SH-SY5Y (cell line): ENCODE data around the gene TOM1.

Experiments
- GATA2 ChIP-seq: IDR thresholded peaks from 2 replicates; pipeline ENCODE4 v1.6.1; 2011; ENCODE audit warnings: mild to moderate bottlenecking, low read depth, low read length
- GATA3 ChIP-seq: IDR thresholded peaks from 2 replicates; pipeline ENCODE4 v1.6.1; 2011; ENCODE audit warnings: low read depth, mild to moderate bottlenecking, low read length, moderate library complexity

The TOM1 gene

DNA sequence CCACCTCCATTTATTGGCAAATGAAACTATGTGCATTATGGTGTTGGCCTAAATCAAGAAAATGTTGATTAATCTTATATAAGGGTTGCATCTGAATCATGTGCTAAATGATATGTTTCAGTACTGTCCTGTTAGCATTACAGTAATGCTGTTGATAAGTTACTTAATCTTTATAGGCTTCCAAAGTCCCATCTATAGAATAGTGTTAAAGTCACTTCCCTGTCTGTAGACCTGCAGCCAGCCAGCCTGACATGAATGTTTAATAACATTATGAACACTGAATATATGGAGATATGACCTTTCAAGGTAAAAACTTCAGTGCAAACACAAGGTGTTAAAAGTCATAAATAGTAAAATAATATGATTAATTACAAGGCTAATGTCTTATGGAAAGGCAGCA is 3.6 kb upstream of the TOM1 start:
- no peak for TF ChIP-seq GATA3

DNA sequence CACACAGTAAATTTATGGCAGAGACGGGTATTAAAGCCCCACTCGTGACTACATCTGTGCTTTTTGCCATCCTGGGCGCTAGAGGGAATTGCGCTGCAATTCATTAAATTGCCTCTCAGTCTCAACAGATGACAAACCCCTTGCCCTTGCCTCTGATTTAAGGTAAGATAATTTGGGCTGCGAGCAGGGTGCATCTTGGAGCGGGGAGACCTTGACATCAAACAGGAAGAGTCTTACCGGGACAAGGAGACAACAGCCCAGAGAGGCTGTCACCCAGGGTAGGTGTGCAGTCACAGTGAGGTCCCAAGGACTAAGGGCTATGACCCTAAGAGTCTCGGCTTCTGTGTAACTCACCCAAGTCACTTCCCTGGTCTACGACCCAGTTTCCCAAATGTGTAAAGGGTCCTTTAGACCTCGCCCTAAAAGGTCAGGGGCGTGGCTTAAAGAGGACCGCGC is 449 bp upstream of the TOM1 start:
- TF ChIP-seq GATA3 (no peak), GATA2 (peak; percentile 5)

DNA sequence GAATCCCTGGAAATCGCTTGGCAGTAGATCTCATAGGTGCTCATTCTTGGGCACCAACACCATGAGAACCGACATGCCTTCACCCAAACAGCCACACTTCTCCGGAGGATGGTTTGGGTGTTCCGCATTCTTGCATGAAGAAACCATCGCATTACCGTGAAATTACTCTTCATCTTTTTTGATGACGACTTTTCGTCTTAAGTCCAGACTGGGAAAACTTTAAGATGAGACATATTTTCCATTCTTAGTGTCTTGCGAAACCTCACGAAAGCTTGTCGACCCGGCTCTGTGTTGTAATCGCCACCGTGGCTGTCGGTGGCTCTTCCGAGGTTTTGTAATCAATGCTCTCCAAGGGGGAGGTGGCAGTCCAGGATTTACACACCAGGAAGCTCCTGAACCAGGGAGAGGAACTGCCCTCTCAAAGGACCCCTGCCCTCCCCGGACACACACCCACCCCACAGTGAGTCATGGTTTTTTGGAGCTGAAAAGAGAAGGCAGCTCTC is 1.7 kb downstream of the TOM1 start:
- TF ChIP-seq GATA2 (no peak), GATA3 (no peak)

DNA sequence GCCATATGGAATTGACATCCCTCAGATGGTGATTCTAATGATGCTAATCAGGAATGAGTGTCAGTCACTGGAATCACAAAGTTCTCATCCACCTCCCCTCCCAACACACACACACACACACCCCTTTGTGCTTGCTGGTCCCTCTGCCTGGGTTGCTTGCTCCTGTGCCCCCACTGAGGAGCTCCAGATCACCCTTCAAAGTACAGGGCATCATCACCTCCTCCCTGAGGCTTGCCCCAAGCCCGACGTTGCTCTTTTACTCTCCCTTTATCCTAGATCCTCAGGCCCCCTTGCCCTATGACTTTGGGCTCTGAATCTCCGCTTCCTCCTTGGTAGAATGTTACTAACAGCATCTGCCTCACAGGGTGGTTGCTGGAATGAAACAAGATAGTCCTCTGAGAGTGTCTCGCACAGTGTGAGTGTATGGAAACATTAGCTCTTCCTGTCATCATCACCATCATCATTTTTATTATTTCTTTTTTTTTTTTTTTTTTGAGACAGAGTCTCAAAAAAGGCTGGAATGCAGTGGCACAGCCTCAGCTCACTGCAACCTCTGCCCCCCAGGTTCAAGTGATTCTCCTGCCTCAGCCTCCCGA is 3.4 kb downstream of the TOM1 start:
- TF ChIP-seq GATA3 (no peak), GATA2 (no peak)

DNA sequence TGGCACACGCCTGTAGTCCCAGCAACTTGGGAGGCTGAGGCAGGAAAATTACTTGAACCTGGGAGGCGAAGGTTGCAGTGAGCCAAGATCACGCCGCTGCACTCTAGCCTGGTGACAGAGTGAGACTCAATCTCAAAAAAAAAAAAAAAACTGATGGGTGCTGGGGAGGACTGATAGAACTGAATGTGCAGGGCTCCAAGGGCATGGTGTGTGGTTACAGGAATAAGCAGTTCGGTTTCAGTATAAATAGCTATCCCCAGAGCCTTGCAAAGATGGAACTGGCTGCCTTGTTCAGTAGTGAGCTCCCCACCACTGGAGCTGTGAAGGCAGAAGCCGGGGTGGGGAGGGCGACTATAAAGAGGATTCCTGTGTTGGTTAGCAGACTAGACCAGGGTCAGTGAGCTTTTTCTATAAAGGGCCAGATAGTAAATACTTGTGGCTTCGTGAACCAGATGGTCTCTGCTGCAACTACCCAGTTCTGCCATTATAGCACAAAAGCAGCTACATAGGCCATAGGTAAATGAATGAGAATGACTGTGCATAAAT is 5.9 kb downstream of the TOM1 start:
- TF ChIP-seq GATA3, result no peak
- TF ChIP-seq GATA2, result no peak

DNA sequence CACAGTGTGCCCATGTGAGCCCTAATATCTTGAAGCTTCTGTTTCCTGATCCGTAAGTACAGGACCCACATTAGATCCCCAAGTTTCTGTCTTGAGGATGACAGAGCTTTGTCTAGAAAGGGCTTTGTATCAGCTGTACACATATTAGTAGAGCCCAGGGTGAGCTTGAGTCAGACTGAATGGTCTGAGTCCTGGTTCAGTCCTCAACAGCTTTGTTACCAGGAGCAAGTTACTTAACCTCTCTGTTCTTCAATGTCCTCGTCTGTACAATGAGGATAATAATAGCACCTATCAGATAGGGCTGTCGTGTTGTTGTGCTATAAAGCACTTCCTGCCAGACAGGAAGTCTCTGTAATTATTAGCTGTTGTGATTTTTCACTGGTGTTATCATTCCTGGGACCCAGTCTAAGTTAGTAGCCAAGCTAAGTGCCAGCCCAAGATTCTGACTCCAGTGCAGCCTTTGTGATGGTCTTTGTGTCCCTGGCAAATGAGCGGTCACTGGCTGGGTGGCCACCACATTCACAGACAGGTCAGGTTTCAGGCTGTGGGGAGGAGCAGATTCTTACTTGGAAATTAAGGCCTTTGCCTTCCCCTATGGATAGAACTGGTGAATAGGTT is 6.8 kb downstream of the TOM1 start:
- TF ChIP-seq GATA3, result no peak
- no peak for TF ChIP-seq GATA2

DNA sequence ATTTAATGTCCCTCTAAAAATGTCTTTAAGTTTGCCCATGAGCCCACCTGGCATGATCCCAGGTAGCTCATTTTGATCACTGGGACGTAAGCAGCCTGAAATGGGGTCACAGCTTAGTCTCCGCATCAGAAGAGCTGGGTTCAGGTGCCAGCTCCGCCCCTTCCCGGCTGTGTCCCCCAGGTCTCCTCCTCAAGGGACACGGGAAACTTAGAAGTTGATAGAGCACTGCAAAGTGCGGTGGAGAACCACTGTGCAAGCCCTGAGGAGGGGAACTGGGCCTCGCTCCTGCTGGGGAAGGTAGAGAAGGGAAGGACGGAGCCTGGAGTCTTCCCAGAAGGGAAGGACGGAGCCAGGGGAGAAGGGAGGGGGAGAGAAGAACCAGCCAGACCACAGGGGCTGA is 7.7 kb downstream of the TOM1 start:
- no peak for TF ChIP-seq GATA3
- no peak for TF ChIP-seq GATA2

DNA sequence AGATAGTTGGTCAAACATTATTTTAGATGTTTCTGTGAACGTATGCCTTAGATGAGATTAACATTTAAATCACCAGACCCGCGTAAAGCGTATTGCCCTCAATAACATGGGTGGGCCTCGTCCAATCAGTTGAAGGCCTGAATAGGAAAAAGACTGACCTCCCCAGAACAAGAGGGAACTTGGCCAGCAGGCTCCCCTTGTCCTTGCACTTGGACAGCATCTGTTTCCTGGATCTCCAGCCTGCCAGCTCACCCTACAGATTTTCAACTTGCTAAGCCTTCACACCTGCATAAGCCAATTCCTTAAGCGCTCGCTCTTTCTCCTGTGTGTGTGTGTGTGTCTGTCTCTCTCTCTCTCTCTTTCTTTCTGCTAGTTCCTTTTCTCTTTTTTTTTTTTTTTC is 8.2 kb downstream of the TOM1 start:
- TF ChIP-seq GATA2 (no peak), GATA3 (no peak)

DNA sequence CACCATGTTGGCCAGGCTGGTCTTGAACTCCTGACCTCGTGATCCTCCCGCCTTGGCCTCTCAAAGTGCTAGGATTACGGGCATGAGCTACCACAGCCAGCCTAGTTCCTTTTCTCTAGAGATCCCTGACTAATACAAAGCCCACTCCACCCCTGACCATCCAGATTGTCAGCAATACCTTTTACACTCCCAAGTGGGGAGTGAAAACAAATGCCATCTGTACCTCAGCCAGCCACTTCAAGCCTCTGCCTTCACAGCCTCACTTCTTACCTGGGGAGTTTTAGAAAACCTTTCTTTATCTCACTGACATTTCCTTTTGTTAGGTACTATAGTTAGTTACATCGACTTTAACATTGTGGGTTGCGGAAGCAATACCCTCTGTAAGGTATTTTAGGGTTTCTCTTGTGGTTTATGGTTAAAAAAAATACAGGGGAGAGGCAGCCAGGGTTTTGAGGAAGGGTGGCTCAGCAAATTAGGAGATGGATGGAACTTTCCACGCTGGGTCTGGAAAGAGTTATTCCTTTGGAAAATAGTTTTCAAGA is 8.9 kb downstream of the TOM1 start:
- TF ChIP-seq GATA3, result no peak
- TF ChIP-seq GATA2, result no peak

DNA sequence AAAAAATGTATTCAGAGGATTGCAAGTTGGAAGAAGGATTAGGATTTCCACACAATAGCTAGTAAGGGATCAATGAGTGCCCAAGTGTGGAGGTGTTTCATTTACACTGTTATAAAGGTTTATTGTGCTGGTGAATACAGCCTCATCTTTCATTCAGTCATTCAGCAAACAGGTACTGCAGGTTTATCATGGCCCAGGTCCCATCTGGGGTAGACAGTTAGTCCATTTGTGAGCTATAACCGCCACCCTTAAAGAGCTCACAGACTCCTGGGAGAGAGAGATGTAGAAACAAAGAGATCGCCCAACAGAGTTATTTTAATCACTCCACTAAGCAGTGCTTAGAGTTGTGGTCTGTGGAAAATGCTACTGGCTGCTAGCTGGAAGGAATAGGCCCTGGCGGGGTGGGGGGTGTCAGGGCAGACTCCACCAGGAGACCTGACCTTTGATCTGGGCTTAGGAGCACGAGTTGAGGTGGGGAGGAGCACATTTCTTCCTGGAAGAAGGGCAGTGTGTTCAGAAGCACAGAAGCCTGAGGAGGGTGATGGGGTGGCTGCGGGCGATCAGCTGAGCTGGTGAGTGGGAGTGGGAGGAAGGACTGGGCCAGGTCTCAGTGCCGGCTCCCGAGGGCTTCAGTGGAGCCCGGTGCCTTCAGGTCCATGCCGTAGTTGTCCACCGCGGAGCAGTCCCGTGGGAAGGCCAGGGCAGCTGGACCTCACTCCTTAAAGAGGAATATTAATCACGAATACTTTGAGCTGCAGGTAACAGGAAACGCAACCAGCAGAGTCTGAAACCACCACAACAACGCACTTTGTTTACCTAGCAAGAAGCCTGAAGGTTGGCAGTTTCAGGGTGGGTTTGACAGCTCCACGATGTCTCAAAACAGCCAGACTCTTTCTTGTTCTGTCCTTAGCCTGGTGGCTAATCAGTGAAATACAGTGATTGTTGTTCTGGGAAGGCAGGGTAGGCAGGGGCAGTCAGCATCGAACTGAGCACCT is 11.2 kb downstream of the TOM1 start:
- TF ChIP-seq GATA3 (no peak), GATA2 (no peak)

DNA sequence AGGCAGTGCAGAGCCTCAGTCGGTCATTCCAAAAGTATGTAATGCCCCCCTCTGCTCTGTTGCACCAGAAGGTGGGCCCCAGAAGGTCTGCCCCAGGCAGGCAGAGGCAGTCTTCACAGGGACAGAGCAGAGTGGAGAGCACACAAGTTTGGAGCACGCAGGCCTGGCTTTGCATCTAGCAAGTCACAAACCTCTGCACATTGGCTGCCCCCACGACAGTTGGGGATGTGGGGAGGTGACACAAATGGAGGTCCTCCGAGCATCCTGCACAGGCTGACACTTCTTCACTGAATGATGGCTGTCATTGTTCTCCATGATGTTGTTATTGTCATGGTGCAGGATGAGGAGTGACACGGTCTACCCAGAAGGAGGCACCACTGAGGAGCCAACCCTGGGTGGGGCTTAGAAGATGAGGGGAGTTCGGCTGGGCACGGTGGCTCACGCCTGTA is 11.9 kb downstream of the TOM1 start:
- TF ChIP-seq GATA3 (no peak), GATA2 (no peak)

DNA sequence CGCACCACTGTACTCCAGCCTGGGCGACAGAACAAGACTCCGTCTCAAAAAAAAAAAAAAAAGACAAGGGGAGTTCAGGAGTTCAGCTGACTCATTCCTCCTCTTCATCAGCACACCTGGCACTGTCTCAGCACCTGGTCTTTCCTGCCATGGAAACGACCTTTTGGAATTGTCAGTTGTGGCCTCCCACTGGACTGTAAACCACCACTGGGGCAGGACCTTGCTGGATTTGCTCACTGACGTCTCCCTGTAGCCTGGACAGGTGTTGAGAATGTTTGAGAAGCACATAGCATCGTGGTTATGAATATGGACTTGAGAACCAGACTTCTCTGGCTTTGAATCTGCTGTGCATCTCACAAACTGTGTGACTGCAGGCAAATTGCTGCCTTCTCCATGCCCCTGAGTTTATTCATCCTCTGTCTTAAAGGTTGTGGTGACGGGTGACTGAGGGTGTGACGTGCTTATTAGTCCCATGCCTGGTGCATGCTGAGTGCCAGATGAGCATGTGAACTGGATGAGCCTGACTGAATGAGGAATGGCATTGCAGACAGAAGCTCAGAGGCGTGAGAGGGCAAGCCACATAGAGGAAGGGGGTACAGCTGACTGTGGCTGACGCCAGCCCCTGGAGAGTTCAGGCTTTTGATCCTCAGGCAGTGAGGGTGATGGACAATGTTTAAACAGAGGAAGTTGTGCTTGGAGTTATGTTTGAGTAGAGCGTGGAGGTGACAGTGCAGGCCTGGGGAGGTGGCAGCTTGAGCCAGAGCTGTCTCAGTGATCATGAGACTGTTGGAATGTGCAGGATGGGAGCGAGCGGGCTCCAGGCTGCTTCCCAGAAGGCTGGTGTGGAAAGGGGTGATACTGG is 12.7 kb downstream of the TOM1 start:
- TF ChIP-seq GATA3 (no peak), GATA2 (no peak)

DNA sequence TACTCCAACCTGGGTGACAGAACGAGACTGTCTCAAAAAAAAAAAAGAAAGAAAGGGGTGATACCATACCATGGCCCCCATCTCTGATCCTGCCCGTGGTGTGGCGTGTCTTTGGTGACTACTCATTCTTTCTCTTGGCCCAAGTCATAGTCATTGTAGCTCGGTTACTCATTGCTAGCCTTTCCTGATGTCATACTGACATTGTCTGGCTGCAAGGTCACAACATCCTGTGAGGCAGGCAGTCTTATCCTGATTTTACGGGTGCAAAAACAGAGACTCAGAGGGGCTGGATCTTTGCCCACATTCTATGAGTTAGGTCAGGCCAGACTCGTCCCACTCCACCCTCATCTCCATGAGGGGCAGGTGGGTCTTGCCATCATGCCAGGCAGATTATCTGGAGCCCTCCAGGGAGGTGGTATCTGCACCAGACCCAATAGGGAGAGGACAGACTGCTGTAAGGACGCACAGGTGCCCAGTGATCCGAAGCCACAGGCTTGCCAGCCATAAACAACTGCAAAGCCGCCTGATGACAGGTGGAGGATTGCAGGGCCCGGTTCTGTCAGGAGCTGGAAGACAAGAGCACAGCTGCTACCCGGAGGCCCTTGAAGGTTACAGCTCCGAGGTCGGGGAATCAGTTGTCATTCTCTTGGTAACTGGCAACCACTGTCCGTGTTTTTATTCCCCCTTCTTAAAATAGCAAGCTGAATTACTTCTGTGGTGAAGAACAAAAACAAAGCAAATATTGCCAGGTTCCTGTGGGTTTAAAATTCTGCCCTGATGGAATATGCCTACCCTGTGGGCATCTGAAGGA is 13.8 kb downstream of the TOM1 start:
- TF ChIP-seq GATA3 (no peak), GATA2 (no peak)
